H9 (cell line): ENCODE results near the gene FGF4. TPM values are rescaled to one million over a fixed set of nuclear protein-coding genes. Genes with fewer than 3 reads are reported as not detected.

Experiments
- DNase-seq: peaks from one replicate; pipeline ENCODE4 v3.0.0-alpha.2; 2017
- H2AFZ ChIP-seq: one replicate; pipeline ENCODE4 v1.6.1; 2013; ENCODE audit warnings: mild to moderate bottlenecking, low read length, control low read depth, moderate library complexity
- H2AK5ac ChIP-seq: 2 replicates; pipeline ENCODE4 v1.6.1; 2013; ENCODE audit warnings: low read length, control low read depth, mixed read lengths; ENCODE audit not compliant: insufficient read length
- H2BK120ac ChIP-seq: one replicate; pipeline ENCODE4 v1.6.1; 2013; ENCODE audit warnings: low read depth, mild to moderate bottlenecking, low read length, control low read depth, inconsistent platforms; ENCODE audit not compliant: poor library complexity, severe bottlenecking
- H2BK12ac ChIP-seq: 2 replicates; pipeline ENCODE4 v1.6.1; 2013; ENCODE audit warnings: low read length, control low read depth, mixed read lengths, low read depth; ENCODE audit not compliant: insufficient read length
- H2BK15ac ChIP-seq: 2 replicates; pipeline ENCODE4 v1.6.1; 2013; ENCODE audit warnings: low read depth, low read length, control low read depth
- H2BK20ac ChIP-seq: one replicate; pipeline ENCODE4 v1.6.1; 2013; ENCODE audit warnings: low read depth, mild to moderate bottlenecking, low read length, control low read depth, inconsistent platforms; ENCODE audit not compliant: poor library complexity, severe bottlenecking
- H2BK5ac ChIP-seq: 2 replicates; pipeline ENCODE4 v1.6.1; 2013; ENCODE audit warnings: low read length, control low read depth, mixed read lengths; ENCODE audit not compliant: insufficient read length
- H3K14ac ChIP-seq: 2 replicates; pipeline ENCODE4 v1.6.1; 2013; ENCODE audit warnings: low read length, control low read depth; ENCODE audit not compliant: insufficient read depth
- H3K18ac ChIP-seq: 2 replicates; pipeline ENCODE4 v1.6.1; 2013; ENCODE audit warnings: low read depth, mild to moderate bottlenecking, mixed read lengths, low read length, control low read depth; ENCODE audit not compliant: insufficient read length
- H3K23ac ChIP-seq: 2 replicates; pipeline ENCODE4 v1.6.1; 2013; ENCODE audit warnings: low read length, control low read depth, mixed read lengths, low read depth; ENCODE audit not compliant: insufficient read length
- H3K23me2 ChIP-seq: 2 replicates; pipeline ENCODE4 v1.6.1; 2013; ENCODE audit warnings: low read depth, mild to moderate bottlenecking, mixed read lengths, low read length, control low read depth; ENCODE audit not compliant: insufficient read length, poor library complexity, severe bottlenecking
- H3K27ac ChIP-seq: 2 replicates; pipeline ENCODE4 v1.5.1; 2013; ENCODE audit warnings: low read length, control low read depth, mixed read lengths, low read depth; ENCODE audit not compliant: insufficient read length
- H3K27me3 ChIP-seq: 2 replicates; pipeline ENCODE4 v1.6.1; 2013; ENCODE audit warnings: low read length, control low read depth, inconsistent platforms; ENCODE audit not compliant: insufficient read depth
- H3K4ac ChIP-seq: 2 replicates; pipeline ENCODE4 v1.6.1; 2013; ENCODE audit warnings: low read depth, mild to moderate bottlenecking, control low read depth, inconsistent platforms, low read length, moderate library complexity
- H3K4me1 ChIP-seq: 2 replicates; pipeline ENCODE4 v1.6.1; 2013; ENCODE audit warnings: low read length, control low read depth, inconsistent platforms; ENCODE audit not compliant: insufficient read depth
- H3K4me2 ChIP-seq: 2 replicates; pipeline ENCODE4 v1.6.1; 2013; ENCODE audit warnings: low read length, control low read depth, mixed read lengths; ENCODE audit not compliant: insufficient read length, insufficient read depth
- H3K56ac ChIP-seq: 2 replicates; pipeline ENCODE4 v1.6.1; 2013; ENCODE audit warnings: low read depth, mild to moderate bottlenecking, mixed read lengths, low read length, control low read depth; ENCODE audit not compliant: insufficient read length
- H3K79me1 ChIP-seq: 2 replicates; pipeline ENCODE4 v1.6.1; 2013; ENCODE audit warnings: low read depth, mild to moderate bottlenecking, moderate library complexity, low read length, control low read depth, inconsistent platforms; ENCODE audit not compliant: insufficient read depth, poor library complexity, severe bottlenecking
- H3K79me2 ChIP-seq: 2 replicates; pipeline ENCODE4 v1.6.1; 2013; ENCODE audit warnings: low read length, control low read depth, inconsistent platforms; ENCODE audit not compliant: insufficient read depth
- H3K9ac ChIP-seq: 2 replicates; pipeline ENCODE4 v1.6.1; 2013; ENCODE audit warnings: low read length, control low read depth, mixed read lengths; ENCODE audit not compliant: insufficient read length; ENCODE audit errors: extremely low read depth
- H3K9me3 ChIP-seq: one replicate; pipeline ENCODE4 v1.6.1; 2013; ENCODE audit warnings: low read depth, low read length, inconsistent platforms; ENCODE audit not compliant: control insufficient read depth
- H3T11ph ChIP-seq: one replicate; pipeline ENCODE4 v1.6.1; 2013; ENCODE audit warnings: mild to moderate bottlenecking, low read length, control low read depth, inconsistent platforms
- H4K20me1 ChIP-seq: one replicate; pipeline ENCODE4 v1.6.1; 2013; ENCODE audit not compliant: control insufficient read depth, insufficient read length, insufficient read depth
- H4K5ac ChIP-seq: 2 replicates; pipeline ENCODE4 v1.6.1; 2013; ENCODE audit warnings: low read depth, mild to moderate bottlenecking, mixed read lengths, low read length, control low read depth; ENCODE audit not compliant: insufficient read length
- H4K8ac ChIP-seq: replicated peaks from 2 replicates; pipeline ENCODE4 v1.6.1; 2013; ENCODE audit warnings: low read length, control low read depth, mixed read lengths, low read depth; ENCODE audit not compliant: insufficient read length
- H4K91ac ChIP-seq: 2 replicates; pipeline ENCODE4 v1.6.1; 2013; ENCODE audit warnings: low read depth, mild to moderate bottlenecking, moderate library complexity, mixed read lengths, low read length, control low read depth; ENCODE audit not compliant: insufficient read length
- H3K27ac Mint-ChIP-seq, 3 experiments: 2 replicates in 2 of 3; 3 replicates in 1 of 3; pipeline ENCODE4 v1.8.0; 2020 to 2021; ENCODE audit warnings: mixed read lengths in 3 of 3, mild to moderate bottlenecking in 1 of 3, moderate library complexity in 1 of 3
- H3K27me3 Mint-ChIP-seq: 2 replicates; pipeline ENCODE4 v1.8.0; 2021; ENCODE audit warnings: low read depth, mild to moderate bottlenecking, moderate library complexity, mixed read lengths
- H3K36me3 Mint-ChIP-seq, 3 experiments: 2 replicates in 2 of 3; 3 replicates in 1 of 3; pipeline ENCODE4 v1.8.0; 2020 to 2021; ENCODE audit warnings: low read depth in 3 of 3, mixed read lengths in 3 of 3; ENCODE audit not compliant: insufficient read depth in 1 of 3
- H3K4me1 Mint-ChIP-seq, 2 experiments: 2 replicates each; pipeline ENCODE4 v1.8.0; 2020; ENCODE audit warnings: mixed read lengths in 2 of 2
- H3K4me3 Mint-ChIP-seq, 2 experiments: 2 replicates in 1 of 2; 3 replicates in 1 of 2; pipeline ENCODE4 v1.8.0; 2020 to 2021; ENCODE audit warnings: mild to moderate bottlenecking in 2 of 2, mixed read lengths in 2 of 2, moderate library complexity in 1 of 2
- H3K9me3 Mint-ChIP-seq, 2 experiments: 2 replicates in 1 of 2; 3 replicates in 1 of 2; pipeline ENCODE4 v1.8.0; 2020; ENCODE audit warnings: mild to moderate bottlenecking in 2 of 2, mixed read lengths in 2 of 2, moderate library complexity in 1 of 2
- WGBS: extraction: QIAGEN DNeasy Blood & Tissue Kit; methylation state at CpG from one replicate; pipeline ENCODE4 v1.1.7; 2013; ENCODE audit warnings: missing lambda C conversion rate, low lambda C conversion rate, mixed read lengths; ENCODE audit not compliant: insufficient read length; ENCODE audit errors: extremely low coverage; 5-methylcytosine and 5-hydroxymethylcytosine counted together
- total RNA-seq: library from RNA; stranded (reverse); gene quantifications from 2 replicates; pipeline ENCODE4 v1.2.1, GENCODE V29; 2021
- TF ChIP-seq, protein P1 (sequence below): fragments of 200-600 bp; sonication (generic); conservative IDR thresholded peaks from 3 replicates; pipeline ENCODE4 v1.8.0; 2021; ENCODE audit warnings: antibody characterized with exemption, mild to moderate bottlenecking

The FGF4 gene
- total RNA-seq, 1 experiment from 2014 or later, result 0.68 TPM

- peaks cover 5% of the 10 kb centered on the region for H3K27me3 Mint-ChIP-seq
- Histone ChIP-seq H2BK12ac (no peak overlapping the region), H3K79me2 (no peaks in the 10 kb centered on the region), H2BK20ac (no peak overlapping the region), H3K4me1 (no peaks in the 10 kb centered on the region; the same call in 1 of the 2 replicates), H3K27me3 (no peaks in the 10 kb centered on the region), H3K79me1 (no peaks in the 10 kb centered on the region), H2AFZ (no peak overlapping the region), H3K9ac (no peak overlapping the region), H3K23ac (no peak overlapping the region), H4K20me1 (no peaks in the 10 kb centered on the region), H3K56ac (no peak overlapping the region), H3K4me2 (no peak overlapping the region), H3K14ac (no peak overlapping the region), H3K18ac (no peak overlapping the region), H2AK5ac (no peak overlapping the region), H2BK120ac (no peak overlapping the region), H3K23me2 (no peaks in the 10 kb centered on the region), H3K9me3 (no peaks in the 10 kb centered on the region), H4K91ac (no peak overlapping the region), H3K27ac (no peak overlapping the region), H4K8ac (no peak overlapping the region), H2BK15ac (no peak overlapping the region), H3K4ac (no peak overlapping the region), H3T11ph (no peak overlapping the region), H2BK5ac (no peak overlapping the region), H4K5ac (no peak overlapping the region)
- no CpG with 5 or more reads among the region's 29 CpGs for WGBS
- no peak for DNase-seq
- TF ChIP-seq, protein P1, sequence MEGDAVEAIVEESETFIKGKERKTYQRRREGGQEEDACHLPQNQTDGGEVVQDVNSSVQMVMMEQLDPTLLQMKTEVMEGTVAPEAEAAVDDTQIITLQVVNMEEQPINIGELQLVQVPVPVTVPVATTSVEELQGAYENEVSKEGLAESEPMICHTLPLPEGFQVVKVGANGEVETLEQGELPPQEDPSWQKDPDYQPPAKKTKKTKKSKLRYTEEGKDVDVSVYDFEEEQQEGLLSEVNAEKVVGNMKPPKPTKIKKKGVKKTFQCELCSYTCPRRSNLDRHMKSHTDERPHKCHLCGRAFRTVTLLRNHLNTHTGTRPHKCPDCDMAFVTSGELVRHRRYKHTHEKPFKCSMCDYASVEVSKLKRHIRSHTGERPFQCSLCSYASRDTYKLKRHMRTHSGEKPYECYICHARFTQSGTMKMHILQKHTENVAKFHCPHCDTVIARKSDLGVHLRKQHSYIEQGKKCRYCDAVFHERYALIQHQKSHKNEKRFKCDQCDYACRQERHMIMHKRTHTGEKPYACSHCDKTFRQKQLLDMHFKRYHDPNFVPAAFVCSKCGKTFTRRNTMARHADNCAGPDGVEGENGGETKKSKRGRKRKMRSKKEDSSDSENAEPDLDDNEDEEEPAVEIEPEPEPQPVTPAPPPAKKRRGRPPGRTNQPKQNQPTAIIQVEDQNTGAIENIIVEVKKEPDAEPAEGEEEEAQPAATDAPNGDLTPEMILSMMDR, result no peak
- peak overlapping the region in 1 of 3 experiments; percentile 61; a peak in 1 of 7 replicates for H3K27ac Mint-ChIP-seq
- H3K9me3 Mint-ChIP-seq, result no peaks in the 10 kb centered on the region
- H3K4me1 Mint-ChIP-seq, result peaks cover 20 to 28% of the 10 kb centered on the region in 2 experiments
- no peaks in the 10 kb centered on the region for H3K36me3 Mint-ChIP-seq
- no peak overlapping the region for H3K4me3 Mint-ChIP-seq
Measured at GRCh38 chr11:69746752-69747742, 28.1 kb downstream of the FGF4 start.
